Natural killer cell (primary cell): Measurements from ENCODE around the gene TMEM33. TPM values are rescaled to one million over a fixed set of nuclear protein-coding genes. Genes with fewer than 3 reads are reported as not detected.
A peak's percentile ranks its signal among the peaks of the same experiment; 100 is the strongest.

Source experiments
- ATAC-seq, 3 donors: fragments of 150-1000 bp in 2 of 3; fragments of 200-7000 bp in 1 of 3; cut with Tn5 transposase; 1 replicate in 1 of 3; 2 replicates in 2 of 3; pipeline ENCODE4 v1.10.0; 2021; ENCODE audit warnings: mild to moderate bottlenecking in 2 of 3, moderate library complexity in 2 of 3
- DNase-seq, 2 donors: peaks; one replicate each; pipeline versions ENCODE4 v3.0.0 to v3.0.0-alpha.2; 2013 to 2021; ENCODE audit warnings: mixed read lengths in 1 of 2
- H3K27ac ChIP-seq: one replicate; pipeline ENCODE4 v1.5.1; 2013; ENCODE audit warnings: mild to moderate bottlenecking, low read length
- H3K27me3 ChIP-seq: one replicate; pipeline ENCODE4 v1.6.1; 2013; ENCODE audit warnings: low read length; ENCODE audit not compliant: control insufficient read depth, insufficient read depth
- H3K36me3 ChIP-seq: one replicate; pipeline ENCODE4 v1.6.1; 2013; ENCODE audit warnings: low read length; ENCODE audit not compliant: control insufficient read depth, insufficient read depth
- H3K4me1 ChIP-seq: one replicate; pipeline ENCODE4 v1.6.1; 2013; ENCODE audit warnings: low read length; ENCODE audit not compliant: control insufficient read depth, insufficient read depth
- H3K4me3 ChIP-seq: one replicate; pipeline ENCODE4 v1.5.1; 2013; ENCODE audit warnings: low read length
- H3K9me3 ChIP-seq: one replicate; pipeline ENCODE4 v1.6.1; 2013; ENCODE audit warnings: low read length; ENCODE audit not compliant: control insufficient read depth, insufficient read depth
- H3K27ac Mint-ChIP-seq, 2 donors: one replicate each; pipeline ENCODE4 v1.8.0; 2022; ENCODE audit warnings: mild to moderate bottlenecking in 2 of 2, mixed read lengths in 2 of 2, moderate library complexity in 1 of 2
- H3K27me3 Mint-ChIP-seq, 2 donors: one replicate each; pipeline ENCODE4 v1.8.0; 2022; ENCODE audit warnings: low read depth in 2 of 2, mixed read lengths in 2 of 2
- H3K36me3 Mint-ChIP-seq: one replicate; pipeline ENCODE4 v1.8.0; 2022; ENCODE audit warnings: mixed read lengths
- H3K4me1 Mint-ChIP-seq, 2 donors: one replicate each; pipeline ENCODE4 v1.8.0; 2022; ENCODE audit warnings: mixed read lengths in 2 of 2
- H3K4me3 Mint-ChIP-seq: one replicate; pipeline ENCODE4 v1.8.0; 2022; ENCODE audit warnings: mild to moderate bottlenecking, moderate library complexity, mixed read lengths
- H3K9me3 Mint-ChIP-seq, 2 donors: one replicate each; pipeline ENCODE4 v1.8.0; 2022; ENCODE audit warnings: mixed read lengths in 2 of 2
- CTCF ChIP-seq: fragments of 200-600 bp; IDR thresholded peaks from one replicate; pipeline ENCODE4 v1.8.0; 2022; ENCODE audit warnings: antibody characterized with exemption
- WGBS: methylation state at CpG from one replicate; pipeline ENCODE4 v1.1.7; 2013; ENCODE audit warnings: missing lambda C conversion rate; ENCODE audit not compliant: insufficient coverage; 5-methylcytosine and 5-hydroxymethylcytosine counted together
- intact Hi-C: fragments of 100-400 bp; cut with micrococcal nuclease; formaldehyde crosslinking; loops from one replicate; pipeline ENCODE4 v1.14.2; 2022
- total RNA-seq, 4 donors: library from RNA; stranded (reverse); fragments of 120-200 nt in 1 of 4; gene quantifications; one replicate each; pipeline versions ENCODE4 v1.2.3 to v1.2.4, GENCODE V29; 2013 to 2022

The TMEM33 gene
- total RNA-seq, 3 donors from 2014 or later (not counting 1 experiment from before 2014, with no cell fraction given): 30.3 to 37.4 (median 33.5) TPM

- DNase-seq (no peak), ATAC-seq (no peak)
- Mint-ChIP-seq H3K4me1 (peaks cover 25% of the 10 kb centered on the region in 2 donors), H3K36me3 (no peaks in the 10 kb centered on the region), H3K27ac (no peak overlapping the region), H3K9me3 (no peaks in the 10 kb centered on the region), H3K27me3 (no peaks in the 10 kb centered on the region), H3K4me3 (peak overlapping the region; percentile 98)
- H3K4me3 ChIP-seq: no peak overlapping the region
- peaks cover 16% of the 10 kb centered on the region for H3K4me1 ChIP-seq
- over 99% methylated on average over 9 of the region's 10 CpGs for WGBS
- no peaks in the 10 kb centered on the region for H3K9me3 ChIP-seq
- no peaks in the 10 kb centered on the region for H3K27me3 ChIP-seq
- no peak overlapping the region for H3K27ac ChIP-seq
- intact Hi-C loops: loop anchor here (2.0 kb wide), 1 partner anchor 53 kb away; no protein-coding TSS in a partner anchor
- H3K36me3 ChIP-seq: no peaks in the 10 kb centered on the region
- no peak for TF ChIP-seq CTCF
Measured at GRCh38 chr4:41991916-41992767, 56.9 kb downstream of the TMEM33 start.

- no CpG with 5 or more reads among the region's 4 CpGs for WGBS
- intact Hi-C loops: no loop called here
- H3K27ac Mint-ChIP-seq: no peak overlapping the region
Measured at GRCh38 chr4:41992967-41993857, 58.0 kb downstream of the TMEM33 start.

GRCh38 chr4:41994461-41994985, 59.3 kb downstream of the TMEM33 start:
- H3K4me3 ChIP-seq: no peak overlapping the region
- H3K4me3 Mint-ChIP-seq: no peak overlapping the region
- WGBS: 90% methylated on average over 3 of the region's 3 CpGs
- no peaks in the 10 kb centered on the region for H3K9me3 Mint-ChIP-seq
- ATAC-seq: no peak
- intact Hi-C loops: no loop called here
- no peak overlapping the region for H3K27ac Mint-ChIP-seq
- H3K4me1 ChIP-seq: peaks cover 16% of the 10 kb centered on the region
- H3K4me1 Mint-ChIP-seq: peaks cover 29% of the 10 kb centered on the region in 2 donors
- H3K27me3 ChIP-seq: no peaks in the 10 kb centered on the region
- no peaks in the 10 kb centered on the region for H3K27me3 Mint-ChIP-seq
- no peaks in the 10 kb centered on the region for H3K36me3 Mint-ChIP-seq
- no peak overlapping the region for H3K27ac ChIP-seq
- DNase-seq: peak in 1 of 2 donors; percentile 9
- H3K9me3 ChIP-seq: no peaks in the 10 kb centered on the region
- no peaks in the 10 kb centered on the region for H3K36me3 ChIP-seq
- TF ChIP-seq CTCF: no peak

More at GRCh38 chr4:41992967-41993857, 58.0 kb downstream of the TMEM33 start:
- no peaks in the 10 kb centered on the region for H3K36me3 Mint-ChIP-seq
- H3K9me3 Mint-ChIP-seq: no peaks in the 10 kb centered on the region
- no peak overlapping the region for H3K27ac ChIP-seq
- no peak overlapping the region for H3K4me3 Mint-ChIP-seq
- peaks cover 16% of the 10 kb centered on the region for H3K4me1 ChIP-seq
- ATAC-seq: no peak
- H3K4me3 ChIP-seq: no peak overlapping the region
- no peak for DNase-seq
- H3K27me3 ChIP-seq: no peaks in the 10 kb centered on the region
- no peaks in the 10 kb centered on the region for H3K27me3 Mint-ChIP-seq
- H3K4me1 Mint-ChIP-seq: peaks cover 31% of the 10 kb centered on the region in 2 donors
- no peaks in the 10 kb centered on the region for H3K9me3 ChIP-seq
- no peak for TF ChIP-seq CTCF
- no peaks in the 10 kb centered on the region for H3K36me3 ChIP-seq
